Colonic mucosa (tissue), 4 donors: ENCODE data around the gene CCDC158. TPM values are rescaled to one million over a fixed set of nuclear protein-coding genes. Genes with fewer than 3 reads are reported as not detected.

Experiments
- DNase-seq: peaks from one replicate; pipeline ENCODE4 v3.0.0-alpha.2; 2020
- H3K27ac ChIP-seq: fragments of 200-600 bp; one replicate; pipeline ENCODE4 v1.8.0; 2021
- H3K27me3 ChIP-seq: fragments of 200-600 bp; one replicate; pipeline ENCODE4 v1.8.0; 2021
- H3K36me3 ChIP-seq: fragments of 200-600 bp; one replicate; pipeline ENCODE4 v1.8.0; 2021
- H3K4me1 ChIP-seq: fragments of 200-600 bp; one replicate; pipeline ENCODE4 v1.8.0; 2021; ENCODE audit warnings: mild to moderate bottlenecking
- H3K4me3 ChIP-seq: fragments of 200-600 bp; one replicate; pipeline ENCODE4 v1.8.0; 2021
- H3K9ac ChIP-seq, 2 donors: one replicate each; pipeline ENCODE4 v1.7.0; 2013; ENCODE audit warnings: control low read depth in 2 of 2, low read depth in 2 of 2, low read length in 2 of 2
- H3K9me3 ChIP-seq: fragments of 200-600 bp; one replicate; pipeline ENCODE4 v1.8.0; 2021
- CTCF ChIP-seq: fragments of 200-600 bp; IDR thresholded peaks from one replicate; pipeline ENCODE4 v1.8.0; 2022; ENCODE audit warnings: antibody characterized with exemption, mild to moderate bottlenecking
- intact Hi-C: fragments of 100-400 bp; cut with DNase I; formaldehyde crosslinking; loops from one replicate; pipeline ENCODE4 v1.14.1; 2022
- total RNA-seq, 2 donors: library from RNA; stranded (reverse); fragmentation: NEBNext Ultra II Directional in 1 of 2; extraction: Animal tissue kit (Norgen Biotek cat#: 25700) in 1 of 2; gene quantifications; one replicate each; pipeline ENCODE4 v1.2.1, GENCODE V29; 2021
- donor health status: healthy.
- donor health status: DM: no; HTN: no; CAD: no.
- donor health status: DM: no; HTN: no; CAD: no.

The CCDC158 gene
- total RNA-seq, 2 donors from 2014 or later, result not detected

- H3K9me3 ChIP-seq, result no peaks in the 10 kb centered on the region
- no peaks in the 10 kb centered on the region for H3K27me3 ChIP-seq
- H3K4me1 ChIP-seq, result no peaks in the 10 kb centered on the region
- H3K36me3 ChIP-seq, result no peaks in the 10 kb centered on the region
- intact Hi-C loops, result no loop called here
- TF ChIP-seq CTCF, result no peak
- no peak for DNase-seq
- H3K4me3 ChIP-seq, result no peak overlapping the region
- no peak overlapping the region for H3K9ac ChIP-seq
- H3K27ac ChIP-seq, result no peak overlapping the region
Observed at GRCh38 chr4:76334885-76335284, 86.1 kb downstream of the CCDC158 start.

GRCh38 chr4:76326515-76326914 lies 94.4 kb downstream of the CCDC158 start:
- Histone ChIP-seq H3K4me1 (no peaks in the 10 kb centered on the region), H3K9ac (no peak overlapping the region), H3K36me3 (no peaks in the 10 kb centered on the region), H3K9me3 (no peaks in the 10 kb centered on the region), H3K4me3 (no peak overlapping the region), H3K27ac (no peak overlapping the region), H3K27me3 (no peaks in the 10 kb centered on the region)
- no peak for DNase-seq
- intact Hi-C loops, result no loop called here
- TF ChIP-seq CTCF, result no peak

GRCh38 chr4:76325072-76325471 lies 95.9 kb downstream of the CCDC158 start:
- TF ChIP-seq CTCF, result no peak
- Histone ChIP-seq H3K36me3 (no peaks in the 10 kb centered on the region), H3K27ac (no peak overlapping the region), H3K27me3 (no peaks in the 10 kb centered on the region), H3K9ac (no peak overlapping the region), H3K4me3 (no peak overlapping the region), H3K4me1 (no peaks in the 10 kb centered on the region), H3K9me3 (no peaks in the 10 kb centered on the region)
- intact Hi-C loops, result no loop called here
- DNase-seq, result no peak

GRCh38 chr4:76322236-76322635 lies 98.7 kb downstream of the CCDC158 start:
- Histone ChIP-seq H3K4me3 (no peak overlapping the region), H3K36me3 (no peaks in the 10 kb centered on the region), H3K27ac (no peak overlapping the region), H3K9me3 (no peaks in the 10 kb centered on the region), H3K9ac (no peak overlapping the region), H3K27me3 (no peaks in the 10 kb centered on the region), H3K4me1 (no peaks in the 10 kb centered on the region)
- intact Hi-C loops, result no loop called here
- no peak for DNase-seq
- TF ChIP-seq CTCF, result no peak

GRCh38 chr4:76316131-76316530 lies 104.8 kb downstream of the CCDC158 start:
- Histone ChIP-seq H3K27me3 (no peaks in the 10 kb centered on the region), H3K9ac (no peak overlapping the region), H3K9me3 (no peaks in the 10 kb centered on the region), H3K4me3 (no peak overlapping the region), H3K27ac (no peak overlapping the region), H3K36me3 (no peaks in the 10 kb centered on the region), H3K4me1 (no peaks in the 10 kb centered on the region)
- no peak for TF ChIP-seq CTCF
- intact Hi-C loops, result no loop called here
- DNase-seq, result no peak
